GM23338 (cell line): ENCODE results near the gene VSTM2B. TPM values are rescaled to one million over a fixed set of nuclear protein-coding genes. Genes with fewer than 3 reads are reported as not detected.

ENCODE experiments used
- CREB1 ChIP-seq: fragments of 250-450 bp; sonication (Bioruptor Pico); IDR thresholded peaks from 2 replicates; pipeline ENCODE4 v1.5.0; 2020; ENCODE audit warnings: low read depth, mild to moderate bottlenecking, moderate library complexity
- ETS1 ChIP-seq: IDR thresholded peaks from 2 replicates; pipeline ENCODE4 v1.6.1; 2016; ENCODE audit warnings: antibody characterized with exemption
- EZH2phosphoT487 ChIP-seq: fragments of 200-600 bp; sonication (generic); IDR thresholded peaks from one replicate; pipeline ENCODE4 v1.8.1; 2018; ENCODE audit warnings: antibody characterized with exemption; ENCODE audit not compliant: unreplicated experiment
- REST ChIP-seq: IDR thresholded peaks from one replicate; pipeline ENCODE4 v1.6.1; 2018; ENCODE audit warnings: antibody characterized with exemption; ENCODE audit not compliant: unreplicated experiment
- ZNF462 ChIP-seq: fragments of 250-450 bp; sonication (Bioruptor Pico); IDR thresholded peaks from 2 replicates; pipeline ENCODE4 v1.5.0; 2020; ENCODE audit warnings: mild to moderate bottlenecking, moderate library complexity
- polyA plus RNA-seq: library from polyadenylated mRNA; unstranded; fragments of >200 nt; fragmentation: Nextera tagmentation; extraction: Ambion mirVana; gene quantifications from 2 replicates; pipeline ENCODE4 v1.2.1, GENCODE V29; 2016
- total RNA-seq: library from RNA; depleted of rRNA; stranded (reverse); fragments of >200 nt; shearing (Covaris generic); gene quantifications from 2 replicates; pipeline ENCODE4 v1.2.3, GENCODE V29; 2014

VSTM2B gene
- total and polyA plus RNA-seq, 2 experiments from 2014 or later, result 1.2 to 1.8 TPM

- TF ChIP-seq ZNF462, result no peak
- no peak for TF ChIP-seq CREB1
- TF ChIP-seq ETS1, result no peak
- TF ChIP-seq REST, result no peak
- TF ChIP-seq EZH2phosphoT487, result no peak
Observed at GRCh38 chr19:29529646-29530539, 4.1 kb downstream of the VSTM2B start (continued).
